GM19467 (cell line): ENCODE data around the gene CRYBG3.

Experiments used
- ATAC-seq: cut with Tn5 transposase; IDR thresholded peaks from one replicate; pipeline ENCODE4 v1.9.1; 2021; ENCODE audit warnings: mild to moderate bottlenecking, moderate library complexity; ENCODE audit not compliant: unreplicated experiment

CRYBG3 gene

DNA sequence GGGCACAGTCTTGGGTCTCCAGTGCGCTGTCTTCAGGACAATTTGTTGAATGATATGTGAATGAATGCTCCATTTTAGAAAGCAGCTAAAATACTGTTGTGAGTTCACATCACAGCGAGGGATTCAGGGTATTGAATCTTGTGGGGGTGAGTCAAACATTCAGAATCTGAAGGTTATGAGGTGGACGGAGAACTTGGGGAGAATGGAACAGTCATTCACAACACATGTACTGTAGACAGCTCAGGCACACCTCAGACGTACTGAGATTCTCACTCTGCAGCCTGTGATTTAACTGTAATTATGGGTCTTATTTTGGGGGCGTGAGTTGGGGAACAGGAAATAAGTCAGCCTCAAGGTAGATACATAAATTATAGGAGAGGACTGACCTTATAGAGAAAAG, 13.9 kb downstream of the CRYBG3 start:
- ATAC-seq: no peak

DNA sequence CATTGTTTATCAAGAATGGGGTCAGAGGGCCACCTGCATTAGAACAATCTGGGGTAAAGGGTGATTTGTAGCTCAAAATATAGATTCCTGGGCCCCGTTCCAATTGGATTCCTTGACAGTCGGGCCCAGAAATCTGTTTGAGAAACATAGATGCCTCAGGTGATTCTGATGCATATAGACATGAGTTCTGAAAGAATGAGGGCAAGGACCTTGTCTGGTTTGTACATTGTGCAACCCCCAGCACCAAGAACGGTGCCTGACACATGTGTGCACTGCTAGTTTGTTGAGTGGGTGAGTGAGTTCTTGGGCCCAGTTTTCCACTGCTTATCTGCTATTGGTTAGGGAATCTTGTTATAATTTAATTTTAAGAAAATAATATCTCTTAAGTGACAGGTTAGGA, 16.6 kb downstream of the CRYBG3 start:
- ATAC-seq: no peak

DNA sequence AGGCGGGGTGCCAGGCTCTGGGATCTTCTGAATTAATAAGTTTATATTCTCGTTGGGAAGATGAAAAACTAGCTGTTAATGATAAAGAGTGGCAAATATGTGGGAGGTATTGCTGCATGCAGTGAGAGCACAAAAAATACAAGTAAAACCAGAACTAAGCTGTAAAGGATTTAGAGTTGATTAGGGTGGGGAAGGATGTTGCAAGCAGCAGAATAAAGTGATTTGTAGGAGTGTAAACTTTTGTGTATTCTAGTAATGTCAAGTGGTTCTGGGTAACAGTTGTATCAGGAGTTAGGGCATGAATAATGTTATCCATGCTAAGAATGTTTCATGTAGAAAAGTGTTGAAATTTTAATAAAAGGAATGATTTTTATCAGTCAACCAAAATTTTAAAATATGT, 18.1 kb downstream of the CRYBG3 start:
- ATAC-seq: no peak

DNA sequence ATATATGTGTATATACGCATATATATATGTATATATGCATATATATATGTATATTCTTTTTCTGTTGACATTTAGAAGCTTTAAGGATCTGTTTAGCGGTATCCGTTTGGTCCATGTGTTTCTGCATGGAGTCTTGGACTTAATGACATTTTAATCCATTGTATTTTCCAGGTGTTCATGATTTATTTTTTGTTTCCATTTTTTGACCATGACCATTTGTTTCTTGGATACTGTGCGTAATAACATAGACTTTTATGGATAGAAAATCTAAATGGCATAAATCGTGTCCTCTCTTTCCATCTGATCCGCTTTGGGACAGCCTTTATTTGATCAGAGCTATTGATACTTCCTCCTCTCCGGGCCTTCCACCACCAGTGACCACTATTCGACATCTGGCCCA, 19.5 kb downstream of the CRYBG3 start:
- ATAC-seq: no peak

DNA sequence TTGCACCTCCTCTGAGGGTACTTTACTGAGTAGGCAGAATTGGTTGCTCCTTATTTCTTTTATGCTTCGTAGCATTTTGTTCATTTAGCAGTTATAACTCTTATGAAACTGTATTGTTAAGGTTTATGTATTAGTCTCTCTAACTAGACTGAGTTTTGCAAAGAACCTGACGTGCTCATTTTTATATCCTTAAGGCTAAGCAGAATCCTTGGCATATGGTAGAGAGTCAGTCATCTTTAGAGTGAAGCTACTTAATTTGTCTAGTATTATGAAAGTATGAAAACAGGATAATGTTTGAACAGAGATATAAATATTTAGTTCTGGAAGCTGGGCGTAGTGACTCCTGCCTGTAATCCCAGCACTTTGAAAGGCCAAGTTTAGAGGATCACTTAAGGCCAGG, 20.1 kb downstream of the CRYBG3 start:
- ATAC-seq: no peak

DNA sequence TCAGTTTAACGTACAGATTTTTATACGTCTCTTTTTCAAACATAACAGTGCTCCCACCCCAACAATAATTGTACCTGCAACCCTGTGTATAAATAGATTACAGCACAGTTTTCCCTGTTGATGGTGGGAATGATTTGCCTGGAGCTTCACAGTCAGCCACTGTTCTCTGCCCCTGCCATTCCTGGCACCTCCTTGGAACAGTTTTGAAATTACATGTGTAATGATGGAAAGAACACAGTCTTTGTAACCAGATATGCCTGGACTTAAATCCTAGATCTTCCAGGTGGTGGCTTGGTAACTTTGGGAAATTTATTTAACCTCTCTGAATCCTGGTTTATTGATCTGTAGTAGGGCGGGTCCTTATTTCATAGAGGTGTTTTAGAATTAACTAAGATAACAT, 27.0 kb downstream of the CRYBG3 start:
- ATAC-seq: no peak

DNA sequence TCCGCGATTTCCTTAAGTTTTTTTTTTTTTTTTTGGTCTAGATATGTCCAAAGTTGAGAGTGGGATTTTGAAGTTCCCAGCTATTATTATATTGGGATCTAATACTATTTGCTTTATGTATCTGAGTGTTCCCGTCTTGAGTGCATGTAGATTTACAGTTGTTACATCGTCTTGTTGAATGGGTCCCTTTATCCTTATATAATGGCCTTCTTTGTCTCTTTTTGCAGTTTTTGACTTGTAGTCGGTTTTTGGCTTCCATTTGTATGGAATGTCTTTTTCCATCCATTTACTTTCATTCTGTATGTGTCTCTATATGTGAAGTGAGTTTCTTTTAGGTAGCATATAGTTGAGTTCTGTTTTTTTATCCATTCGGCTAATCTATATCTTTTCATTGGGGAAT, 35.6 kb downstream of the CRYBG3 start:
- no peak for ATAC-seq

DNA sequence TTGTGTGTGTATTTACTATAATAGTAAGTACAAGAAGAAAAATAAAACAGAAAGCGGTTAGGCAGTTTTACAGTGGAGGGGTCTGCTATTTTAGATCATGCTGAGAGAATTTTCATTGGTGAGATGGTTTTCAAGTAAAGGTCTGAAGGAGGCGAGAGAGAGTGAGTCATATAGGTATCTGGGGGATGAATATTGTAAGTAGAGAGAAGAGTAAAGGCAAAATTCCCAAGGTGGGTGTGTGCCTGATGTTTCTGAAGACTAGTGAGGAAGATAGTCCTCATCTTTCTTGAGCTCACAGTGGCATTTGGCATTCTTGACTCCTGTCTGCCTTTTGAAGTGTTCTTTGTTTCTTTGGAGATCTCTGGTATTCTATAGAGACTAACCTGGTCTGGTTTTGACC, 38.6 kb downstream of the CRYBG3 start:
- ATAC-seq: no peak

DNA sequence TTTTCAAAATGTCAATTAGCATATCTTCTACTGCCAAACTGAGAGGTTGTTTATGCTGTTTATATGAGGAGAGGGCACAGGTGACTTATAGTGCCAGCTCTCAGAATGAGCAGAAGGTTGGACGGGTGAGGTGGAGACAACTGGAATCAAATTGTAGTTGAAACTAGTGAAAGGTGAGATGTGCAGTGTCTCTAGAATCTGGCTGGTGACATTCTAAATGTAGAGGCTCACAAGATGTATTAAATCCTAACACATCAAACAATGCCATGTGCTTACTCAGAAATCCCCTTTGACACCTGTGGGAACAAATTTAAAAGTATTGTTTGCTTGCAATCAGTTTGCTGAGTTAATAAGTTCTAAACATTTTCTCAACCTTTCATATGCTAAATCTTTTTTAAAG, 40.8 kb downstream of the CRYBG3 start:
- no peak for ATAC-seq

DNA sequence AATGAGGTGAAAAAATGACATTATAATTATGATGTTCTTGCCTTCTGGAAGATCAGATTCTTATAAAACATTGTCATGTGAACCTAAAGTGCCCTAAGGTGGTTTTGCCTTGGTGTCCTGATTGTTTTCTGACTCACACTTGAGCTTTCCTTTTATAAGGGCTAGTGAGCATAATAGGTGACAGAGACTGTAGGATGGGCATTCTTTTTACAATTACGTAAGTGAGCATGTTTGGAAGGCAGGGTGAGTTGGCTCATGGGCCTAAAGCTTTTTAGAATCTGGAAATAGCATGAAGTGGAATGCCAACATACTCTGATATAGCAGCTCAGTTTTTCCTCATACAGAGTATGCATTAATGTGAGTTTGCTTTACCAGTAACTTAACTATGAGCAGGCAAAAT, 41.2 kb downstream of the CRYBG3 start:
- no peak for ATAC-seq

DNA sequence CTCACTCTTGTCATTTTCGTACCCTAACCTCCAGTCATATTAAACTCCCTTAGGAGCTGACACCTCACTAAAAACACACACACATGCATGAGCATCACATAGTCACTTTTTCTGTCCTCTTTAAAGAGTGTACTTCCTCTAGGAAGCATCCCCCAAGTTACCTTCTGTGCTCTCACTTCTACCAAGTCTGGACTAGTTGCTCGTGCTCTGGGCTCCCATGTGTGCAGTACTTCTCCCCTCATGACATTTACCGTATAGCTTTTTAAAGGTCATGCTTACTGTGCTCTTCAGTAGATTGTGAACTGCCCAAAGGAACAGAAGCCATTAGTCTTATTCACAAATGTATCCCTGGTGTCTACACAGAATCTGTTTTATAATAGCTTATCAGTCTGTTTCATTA, 42.0 kb downstream of the CRYBG3 start:
- no peak for ATAC-seq

DNA sequence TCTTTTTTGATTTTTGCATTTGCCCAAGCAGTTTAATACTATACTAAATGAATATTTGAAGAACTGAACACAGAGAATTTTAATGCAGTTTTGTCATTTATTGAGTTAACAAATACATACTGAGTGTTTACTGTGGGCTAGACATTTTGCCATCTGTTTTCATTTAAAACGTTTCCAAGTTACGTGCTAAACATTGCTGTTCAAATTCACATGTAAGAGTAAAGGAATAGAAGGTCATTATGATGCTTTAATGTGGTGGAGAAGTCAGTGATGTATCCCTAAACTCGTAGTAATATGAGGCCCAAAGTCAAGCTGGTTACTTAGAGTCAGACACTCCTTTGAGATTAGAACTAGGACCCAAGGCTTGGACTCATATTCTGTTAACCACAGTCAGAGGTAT, 49.4 kb downstream of the CRYBG3 start:
- ATAC-seq: no peak

DNA sequence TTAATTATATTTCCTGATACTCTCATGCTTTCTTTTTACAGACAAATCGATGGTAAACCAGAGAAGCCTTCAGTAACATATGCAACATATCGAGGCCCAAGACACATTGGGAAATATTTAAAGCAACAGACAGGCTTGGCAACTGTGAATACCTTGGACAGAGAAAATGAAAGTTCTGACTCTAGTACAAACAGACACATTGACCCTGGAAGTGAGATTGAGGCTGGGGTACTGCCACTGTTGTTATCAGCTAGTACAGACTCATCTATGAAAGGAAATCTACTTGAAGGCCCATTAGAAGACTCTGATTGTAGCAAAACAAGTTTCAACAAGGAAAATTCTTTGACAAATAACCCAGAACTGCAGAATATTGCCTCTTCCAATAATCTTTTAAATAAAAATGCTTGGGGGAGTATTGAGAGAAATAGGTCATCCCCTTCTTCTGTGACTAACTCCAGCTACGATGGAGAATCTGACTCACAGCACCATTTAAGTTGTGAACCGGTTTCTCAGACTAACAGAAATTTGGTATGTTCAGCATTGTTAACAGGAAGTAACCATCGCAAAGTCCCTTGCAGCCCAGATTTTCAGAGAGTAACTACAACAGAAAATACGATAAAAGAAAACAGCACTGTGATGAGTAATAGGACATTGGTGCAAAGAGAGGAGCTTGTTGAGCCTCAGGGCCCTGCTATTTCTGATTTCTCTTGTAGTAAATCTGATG, 50.2 kb downstream of the CRYBG3 start:
- ATAC-seq: no peak

DNA sequence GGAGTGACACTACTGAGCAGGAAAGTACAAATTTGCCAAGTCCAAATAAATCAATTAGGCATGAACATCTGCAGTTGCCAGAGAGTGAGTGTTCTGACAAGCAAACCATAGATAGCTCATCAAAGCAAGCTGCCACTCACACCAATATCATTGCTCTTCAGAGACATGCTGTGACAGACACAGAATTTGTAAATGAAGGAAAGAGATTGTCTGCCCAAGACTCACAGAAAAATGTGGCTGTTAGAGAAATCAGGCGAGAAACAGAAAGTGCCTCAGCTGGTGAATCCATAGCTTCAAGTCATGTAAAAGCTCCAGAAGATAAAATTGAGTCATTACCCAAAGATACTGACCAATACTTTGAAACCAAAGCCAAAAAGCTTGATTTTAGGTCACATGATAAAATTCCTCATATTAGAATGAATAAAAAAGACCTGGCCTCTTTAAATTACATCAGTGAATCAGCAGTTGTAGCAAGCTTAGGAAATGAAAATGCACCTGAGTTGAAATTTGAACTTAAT, 50.8 kb downstream of the CRYBG3 start:
- no peak for ATAC-seq

DNA sequence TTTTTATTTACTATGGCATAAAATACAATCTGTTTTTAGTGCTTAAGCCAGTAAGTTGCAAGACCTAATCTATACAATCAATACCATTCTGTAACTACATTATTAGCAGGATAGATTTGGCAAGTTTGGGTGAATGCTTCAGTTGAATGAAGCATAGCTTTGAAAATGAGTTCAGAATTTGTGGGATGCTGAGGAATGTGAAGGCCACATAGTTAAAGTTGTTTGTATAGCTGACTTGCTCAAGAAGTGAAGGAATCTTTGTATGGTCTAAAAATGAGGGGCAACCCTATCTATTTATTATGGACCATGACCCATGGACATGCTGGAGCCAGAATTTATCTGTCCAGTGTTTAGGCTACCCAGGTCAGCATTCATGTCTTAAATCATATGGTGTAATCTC, 58.5 kb downstream of the CRYBG3 start:
- ATAC-seq: no peak

DNA sequence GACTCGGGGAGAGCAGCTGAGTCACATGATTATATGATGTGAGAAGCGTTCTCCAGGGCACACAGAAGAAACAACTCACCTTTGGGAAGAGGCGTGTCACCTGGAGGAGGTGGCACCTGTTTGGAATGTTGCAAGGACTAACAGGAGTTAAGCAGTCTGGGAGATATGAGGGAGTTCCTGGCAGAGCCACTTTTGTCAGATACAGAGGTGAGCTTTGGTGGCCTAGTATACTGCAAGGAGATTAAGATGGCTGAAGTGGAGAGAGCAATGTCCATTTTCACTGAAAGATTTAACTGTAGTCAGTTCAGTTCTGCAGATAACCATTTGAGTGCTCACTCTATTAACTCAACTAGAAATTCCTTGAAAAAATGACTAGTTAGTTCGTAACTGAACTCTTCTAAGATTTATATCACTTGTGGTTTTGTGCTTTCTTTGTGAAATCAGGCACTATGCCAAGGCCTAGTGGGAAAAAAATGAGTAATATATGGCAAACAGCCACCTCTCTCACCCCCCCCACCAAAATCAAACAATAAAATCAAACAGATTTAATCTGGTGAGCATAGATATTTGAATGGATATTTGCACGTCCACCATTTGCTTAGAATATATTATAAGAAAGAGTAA, 61.3 kb downstream of the CRYBG3 start:
- ATAC-seq: no peak

DNA sequence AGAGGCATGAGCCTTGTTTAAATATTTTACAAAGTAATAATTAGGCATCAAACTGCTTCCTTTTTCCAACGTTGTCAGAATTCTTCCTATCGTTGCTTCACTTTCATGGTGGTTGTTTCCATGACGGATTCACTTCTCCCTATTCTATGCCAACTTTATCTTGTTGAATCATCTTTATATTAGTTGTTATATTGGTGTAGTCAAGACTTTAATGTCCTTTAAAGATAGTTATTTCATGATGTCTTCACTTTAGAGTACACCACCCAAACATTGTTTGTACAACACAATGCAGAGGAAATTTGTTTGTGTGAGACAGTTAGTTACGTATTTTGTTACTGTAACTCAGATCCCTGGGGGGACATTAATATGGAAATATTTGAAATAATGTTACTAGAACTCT, 61.9 kb downstream of the CRYBG3 start:
- no peak for ATAC-seq

DNA sequence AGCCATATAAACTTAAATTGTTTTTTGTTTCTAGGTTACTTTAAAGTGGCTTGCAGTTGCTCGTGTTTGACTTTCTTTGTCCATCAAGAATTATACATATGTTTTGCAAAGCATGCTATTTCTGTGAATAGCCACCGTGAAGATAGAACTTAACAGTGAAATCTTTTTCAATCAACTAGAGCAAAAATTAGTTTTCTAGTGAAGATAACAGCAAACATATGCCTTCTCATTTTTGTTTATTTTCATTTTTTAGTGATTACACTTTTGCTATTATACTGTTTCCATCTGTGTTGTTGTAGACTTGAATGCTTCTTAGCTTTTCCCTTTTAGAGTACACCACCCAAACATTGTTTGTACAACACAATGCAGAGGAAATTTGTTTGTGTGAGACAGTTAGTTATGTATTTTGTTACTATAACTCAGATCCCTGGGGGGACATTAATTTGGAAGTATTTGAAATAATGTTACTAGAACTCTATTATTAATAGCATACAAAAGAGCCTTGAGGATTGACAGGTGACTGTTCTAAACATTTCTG, 62.8 kb downstream of the CRYBG3 start:
- ATAC-seq: no peak

DNA sequence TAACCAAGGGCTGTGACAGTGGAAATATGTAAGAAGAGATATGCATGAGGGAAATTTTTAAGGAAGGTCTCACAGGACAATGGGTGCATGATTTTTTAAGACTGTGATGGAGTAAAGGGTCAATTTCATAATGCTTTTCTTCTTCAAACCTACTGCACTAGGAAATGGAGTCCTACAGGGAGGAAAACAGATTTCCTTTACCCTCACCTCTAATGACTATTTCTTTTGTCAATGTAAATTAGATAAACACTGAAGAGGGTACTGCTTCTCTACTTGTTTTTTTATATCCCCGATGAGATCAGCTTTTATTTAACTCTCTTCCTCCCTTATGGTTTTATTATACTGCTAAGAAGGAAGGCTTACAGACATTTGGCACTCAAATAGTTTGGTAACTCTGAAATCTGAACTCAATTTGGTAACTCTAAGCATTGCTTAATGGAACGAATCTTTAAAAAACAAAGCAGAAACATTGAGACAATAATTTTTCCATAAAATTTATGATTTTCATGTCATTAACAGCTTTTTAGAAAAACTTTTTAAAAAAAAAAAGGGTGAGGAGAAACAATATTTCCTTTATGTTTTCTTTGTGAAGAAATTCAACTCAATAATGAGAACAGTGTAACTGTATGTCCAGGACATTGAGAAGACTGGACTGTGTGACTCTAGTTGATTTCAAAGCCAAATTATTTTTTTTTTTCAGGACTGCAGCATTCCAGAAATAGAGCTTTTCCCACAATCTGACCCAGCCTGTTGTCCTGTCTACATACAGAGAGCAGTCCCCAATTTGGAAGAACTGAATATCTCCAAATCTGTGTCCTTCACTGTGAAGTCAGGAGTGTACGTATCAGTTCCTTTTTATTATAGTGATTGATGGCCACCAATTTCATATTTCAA, 64.4 kb downstream of the CRYBG3 start:
- no peak for ATAC-seq

DNA sequence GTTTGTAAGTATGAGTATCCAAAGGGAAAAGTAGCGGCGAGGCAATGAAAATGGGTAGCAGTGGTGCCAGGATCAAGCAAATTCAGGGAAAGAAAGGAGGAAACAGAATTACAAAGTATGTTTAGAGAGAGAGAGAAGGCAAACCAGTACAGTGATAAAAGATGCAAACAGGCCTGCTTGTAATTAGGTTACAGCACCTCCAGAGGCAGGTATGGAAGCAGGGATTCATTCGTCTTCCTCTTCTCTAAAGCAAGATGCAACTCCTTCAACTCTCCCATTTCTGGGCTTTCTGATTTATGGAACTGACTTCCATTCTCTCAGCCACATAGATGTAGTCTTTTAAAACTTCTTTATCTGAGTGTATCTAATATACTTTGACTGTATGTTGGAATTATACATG, 68.0 kb downstream of the CRYBG3 start:
- ATAC-seq: no peak

DNA sequence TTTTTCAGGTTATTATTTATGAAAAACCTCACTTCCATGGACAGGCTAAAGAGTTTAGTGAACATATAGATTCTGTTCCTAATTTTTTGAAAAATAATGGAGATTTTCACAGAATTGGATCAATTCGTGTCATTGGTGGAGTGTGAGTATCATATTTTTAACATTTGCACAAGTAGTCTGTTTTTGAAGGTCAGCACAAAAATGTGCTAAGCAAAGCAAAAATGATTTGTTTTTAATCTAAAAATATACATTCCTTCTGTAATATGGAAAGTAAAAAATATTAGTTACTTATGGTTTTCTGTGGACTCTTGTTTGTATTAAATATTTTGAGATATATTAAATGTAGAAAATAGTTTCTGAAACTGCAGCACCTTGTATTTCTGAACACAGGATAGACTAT, 71.0 kb downstream of the CRYBG3 start:
- ATAC-seq: no peak
